ENCODE measurements around the gene RPS24.

RPS24 gene

DNA sequence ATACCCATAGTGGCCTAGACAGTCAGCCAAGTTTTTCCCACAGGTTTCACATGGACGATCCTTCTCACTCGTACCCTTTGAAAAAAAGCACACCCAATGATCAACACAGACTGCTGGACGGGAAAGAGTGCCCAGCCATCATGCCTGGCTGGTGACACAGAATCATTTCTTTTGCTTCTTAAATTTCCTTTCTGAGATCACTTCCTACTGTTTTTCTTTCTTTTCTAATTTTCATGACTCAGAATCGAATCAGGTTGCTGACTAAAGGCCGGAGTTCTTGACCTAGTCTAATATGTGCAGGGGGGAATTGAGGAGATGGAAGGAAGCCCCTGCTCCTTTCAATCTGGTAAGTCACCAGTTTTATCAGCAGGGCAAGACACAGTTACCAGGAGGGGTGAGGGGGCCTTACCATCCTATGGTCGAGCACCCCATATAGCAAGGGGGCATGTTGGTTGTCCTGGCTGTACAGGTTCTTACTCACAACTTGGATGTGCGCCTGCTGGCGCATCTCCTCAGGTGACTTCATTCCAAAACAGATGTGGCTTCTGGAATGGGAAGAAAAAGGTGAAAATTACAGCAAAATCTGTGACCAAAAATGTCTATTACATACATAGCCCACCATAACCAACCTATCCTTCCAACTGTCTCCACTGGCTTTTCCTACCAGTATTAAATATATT lies 7.8 kb upstream of the RPS24 start:
- no peak overlapping the region for H3K4me3 ChIP-seq (ENCODE audit: low read length)
- DNase-seq (ENCODE audit: low read depth), result no peak
- TF ChIP-seq, protein P1, sequence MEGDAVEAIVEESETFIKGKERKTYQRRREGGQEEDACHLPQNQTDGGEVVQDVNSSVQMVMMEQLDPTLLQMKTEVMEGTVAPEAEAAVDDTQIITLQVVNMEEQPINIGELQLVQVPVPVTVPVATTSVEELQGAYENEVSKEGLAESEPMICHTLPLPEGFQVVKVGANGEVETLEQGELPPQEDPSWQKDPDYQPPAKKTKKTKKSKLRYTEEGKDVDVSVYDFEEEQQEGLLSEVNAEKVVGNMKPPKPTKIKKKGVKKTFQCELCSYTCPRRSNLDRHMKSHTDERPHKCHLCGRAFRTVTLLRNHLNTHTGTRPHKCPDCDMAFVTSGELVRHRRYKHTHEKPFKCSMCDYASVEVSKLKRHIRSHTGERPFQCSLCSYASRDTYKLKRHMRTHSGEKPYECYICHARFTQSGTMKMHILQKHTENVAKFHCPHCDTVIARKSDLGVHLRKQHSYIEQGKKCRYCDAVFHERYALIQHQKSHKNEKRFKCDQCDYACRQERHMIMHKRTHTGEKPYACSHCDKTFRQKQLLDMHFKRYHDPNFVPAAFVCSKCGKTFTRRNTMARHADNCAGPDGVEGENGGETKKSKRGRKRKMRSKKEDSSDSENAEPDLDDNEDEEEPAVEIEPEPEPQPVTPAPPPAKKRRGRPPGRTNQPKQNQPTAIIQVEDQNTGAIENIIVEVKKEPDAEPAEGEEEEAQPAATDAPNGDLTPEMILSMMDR (conservative IDR thresholded peaks at IDR 0.05; ENCODE audit: low read depth, low read length), result no peak

DNA sequence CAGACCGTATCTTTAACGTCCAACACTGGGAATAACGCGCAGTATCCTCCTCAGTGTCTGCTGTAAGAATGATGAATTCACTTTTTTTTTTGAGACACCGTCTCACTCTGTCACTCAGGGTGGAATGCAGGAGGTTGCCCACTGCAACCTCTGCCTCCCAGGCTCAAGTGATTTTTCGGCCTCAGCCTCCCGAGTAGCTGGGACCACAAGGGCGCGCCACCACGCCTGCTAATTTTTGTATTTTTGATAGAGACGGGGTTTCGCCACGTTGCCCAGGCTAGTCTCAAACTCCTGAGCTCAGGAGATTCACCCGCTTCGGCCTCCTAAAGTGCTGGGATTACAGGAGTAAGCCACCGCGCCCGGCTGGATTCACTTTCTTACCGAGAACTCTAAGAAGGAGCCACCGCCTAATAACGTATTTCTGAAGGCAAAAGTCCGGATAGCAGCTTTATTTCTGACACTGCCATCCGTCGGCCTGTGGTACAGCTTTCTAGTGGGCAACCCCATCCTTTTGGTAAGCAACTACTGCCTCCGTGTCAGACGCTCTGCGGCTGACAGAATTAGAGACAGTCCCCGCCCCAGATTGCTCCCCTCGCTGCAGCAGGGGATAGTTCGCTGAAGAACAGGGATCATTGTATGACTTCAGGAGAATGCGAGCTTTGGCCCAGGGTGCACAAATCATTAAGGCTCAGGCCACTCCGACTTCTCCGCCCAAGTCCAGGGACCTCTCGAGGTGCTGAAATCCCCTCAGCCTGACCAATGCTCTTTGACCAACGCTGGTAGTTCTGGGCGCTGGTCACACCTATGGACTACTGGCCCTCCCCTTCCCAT lies 5.0 kb upstream of the RPS24 start:
- TF ChIP-seq, protein P1 (conservative IDR thresholded peaks at IDR 0.05; ENCODE audit: low read depth, low read length), result no peak
- peak overlapping the region; percentile 100 for H3K4me3 ChIP-seq (ENCODE audit: low read length)
- DNase-seq (ENCODE audit: low read depth), result no peak

DNA sequence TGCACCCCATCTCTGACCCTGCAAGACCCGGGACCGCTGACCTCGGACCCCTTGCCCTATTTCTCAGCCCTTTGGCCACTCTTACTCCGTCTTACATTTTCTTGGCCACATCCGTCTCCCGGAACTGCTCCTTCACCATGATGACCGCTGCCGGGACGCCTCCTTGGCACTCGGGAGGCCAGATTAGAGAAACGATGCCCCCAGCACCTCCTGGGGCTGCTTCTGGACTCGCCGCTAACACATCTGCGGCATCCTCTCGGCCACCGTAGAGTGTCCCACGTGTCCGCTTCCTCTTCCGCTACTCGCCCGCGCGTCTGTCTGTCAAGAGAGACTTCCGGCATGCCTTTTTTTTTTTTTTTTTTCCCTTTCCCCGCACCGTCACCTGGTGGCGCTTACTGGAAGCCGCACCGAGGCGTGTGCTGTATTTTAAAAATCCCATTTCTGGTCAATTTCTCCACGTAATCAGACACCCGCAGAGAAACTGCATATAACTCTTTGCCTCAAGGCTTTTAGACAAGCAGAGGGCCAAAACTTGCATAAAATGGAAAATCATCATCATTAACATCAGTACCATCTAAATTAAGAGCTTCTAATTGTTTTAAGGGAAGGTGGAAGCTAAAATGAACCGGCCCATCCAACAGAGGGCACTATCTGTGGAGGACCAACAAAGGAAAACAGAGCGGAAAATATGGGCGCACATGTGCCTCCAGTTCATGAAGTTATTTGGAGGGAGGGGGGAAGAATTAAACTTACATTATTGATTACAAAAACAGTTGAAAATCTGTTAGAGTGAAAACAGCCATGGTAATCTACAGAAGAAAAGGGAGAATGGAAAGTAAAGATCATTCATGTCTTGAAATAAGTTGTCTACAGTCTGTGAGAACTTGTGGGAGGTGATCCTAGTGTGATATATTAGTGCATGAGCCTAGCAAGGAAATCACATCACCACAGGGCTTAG lies 4.1 kb upstream of the RPS24 start, which contains the start of gene POLR3A:
Gene POLR3A, minus strand, starts transcription at position 247 of the 958 bp plus-strand sequence. Its CDS starts 108 bp downstream, at position 139.
- peak within 1 kb of the TSS; percentile 100 for H3K4me3 ChIP-seq (ENCODE audit: low read length)
- DNase-seq (ENCODE audit: low read depth), result peak; percentile 94
- TF ChIP-seq, protein P1 (conservative IDR thresholded peaks at IDR 0.05; ENCODE audit: low read depth, low read length), result peak; percentile 52

DNA sequence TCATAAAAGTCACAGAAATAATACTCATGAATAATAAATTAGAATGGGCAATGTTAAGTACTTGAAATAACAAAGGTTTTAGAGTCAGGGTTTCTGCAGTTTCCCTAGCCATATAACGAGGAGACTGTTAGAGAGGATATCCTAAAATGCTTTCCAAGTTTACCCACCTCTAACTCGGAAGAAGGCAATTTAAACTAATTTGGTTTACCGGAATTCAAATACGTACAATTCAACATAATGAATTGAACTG lies 351 bp upstream of the RPS24 start:
- no peak for DNase-seq (ENCODE audit: low read depth)
- H3K4me3 ChIP-seq (ENCODE audit: low read length), result peak overlapping the region; percentile 100
- TF ChIP-seq, protein P1 (conservative IDR thresholded peaks at IDR 0.05; ENCODE audit: low read depth, low read length), result no peak

DNA sequence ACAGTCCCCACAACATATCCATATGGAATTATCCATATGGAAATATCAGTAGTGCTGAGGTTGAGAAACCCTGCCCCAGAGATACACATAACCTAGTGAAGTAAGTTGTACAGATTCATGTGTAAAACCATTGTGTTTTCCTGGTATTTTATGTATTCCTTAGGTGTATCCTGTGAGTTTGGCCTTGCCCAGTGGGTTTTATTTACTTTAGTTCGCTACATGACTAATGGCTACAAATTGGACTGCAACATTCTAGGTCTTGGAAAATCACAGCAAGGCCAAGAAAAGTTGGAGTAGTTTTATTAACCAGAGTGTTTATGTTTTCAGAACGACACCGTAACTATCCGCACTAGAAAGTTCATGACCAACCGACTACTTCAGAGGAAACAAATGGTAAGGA lies 1.4 kb downstream of the RPS24 start:
- no peak for DNase-seq (ENCODE audit: low read depth)
- TF ChIP-seq, protein P1 (conservative IDR thresholded peaks at IDR 0.05; ENCODE audit: low read depth, low read length), result no peak
- H3K4me3 ChIP-seq (ENCODE audit: low read length), result peak overlapping the region; percentile 100

DNA sequence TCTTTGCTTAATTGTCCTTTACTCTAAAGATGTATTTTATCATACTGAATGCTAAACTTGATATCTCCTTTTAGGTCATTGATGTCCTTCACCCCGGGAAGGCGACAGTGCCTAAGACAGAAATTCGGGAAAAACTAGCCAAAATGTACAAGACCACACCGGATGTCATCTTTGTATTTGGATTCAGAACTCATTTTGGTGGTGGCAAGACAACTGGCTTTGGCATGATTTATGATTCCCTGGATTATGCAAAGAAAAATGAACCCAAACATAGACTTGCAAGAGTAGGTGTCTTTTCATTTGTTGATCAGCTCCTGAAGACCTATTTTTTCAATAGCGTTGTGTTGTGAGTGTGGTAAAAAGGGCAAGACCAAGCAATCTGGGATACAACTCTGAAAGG lies 1.8 kb downstream of the RPS24 start:
- peak overlapping the region; percentile 100 for H3K4me3 ChIP-seq (ENCODE audit: low read length)
- DNase-seq (ENCODE audit: low read depth), result no peak
- TF ChIP-seq, protein P1 (conservative IDR thresholded peaks at IDR 0.05; ENCODE audit: low read depth, low read length), result no peak
